Caco-2 (cell line): ENCODE results near the gene ELFN1. TPM values are rescaled to one million over a fixed set of nuclear protein-coding genes. Genes with fewer than 3 reads are reported as not detected.

Experiments used
- BruUV-seq: library from RNA; stranded (reverse); fragments of 400-500 nt; replicated peaks from 2 replicates; lab custom pipeline; 2021; lab: Mats Ljungman, UMichigan
- CTCF ChIA-PET: fragments of 300-600 bp; sonication (Branson Sonifier 250); formaldehyde crosslinking; loops from one replicate; lab custom pipeline; 2022; ENCODE audit warnings: antibody characterized with exemption; lab: Charles Lee
- POLR2A ChIA-PET: fragments of 300-600 bp; sonication (Branson Sonifier 250); formaldehyde crosslinking; loops from one replicate; lab custom pipeline; 2022; ENCODE audit warnings: antibody characterized with exemption; lab: Charles Lee
- DNase-seq, 2 experiments: peaks; one replicate each; pipeline versions ENCODE4 v3.0.0 to v3.0.0-alpha.2; 2020 to 2022
- H3K27me3 ChIP-seq: replicated peaks from 2 replicates; pipeline ENCODE4 v1.6.0; 2011; ENCODE audit warnings: low read length; ENCODE audit not compliant: control insufficient read depth, insufficient read depth
- H3K36me3 ChIP-seq: 2 replicates; pipeline ENCODE4 v1.5.1; 2011; ENCODE audit warnings: low read length; ENCODE audit not compliant: control insufficient read depth, insufficient read depth
- H3K4me1 ChIP-seq: fragments of 250-450 bp; sonication (Bioruptor Pico); 2 replicates; pipeline ENCODE4 v1.5.1; 2020; ENCODE audit warnings: mild to moderate bottlenecking
- H3K4me3 ChIP-seq: 2 replicates; pipeline ENCODE4 v1.5.1; 2011; ENCODE audit warnings: low read depth, mild to moderate bottlenecking, control low read depth, low read length
- H3K9me3 ChIP-seq: fragments of 250-450 bp; sonication (Bioruptor Pico); 2 replicates; pipeline ENCODE4 v1.5.1; 2020; ENCODE audit warnings: mild to moderate bottlenecking, moderate library complexity
- H3K27ac Mint-ChIP-seq: one replicate; pipeline ENCODE4 v1.8.0; 2022; ENCODE audit warnings: mixed read lengths; ENCODE audit not compliant: unreplicated experiment
- H3K27me3 Mint-ChIP-seq: one replicate; pipeline ENCODE4 v1.8.0; 2022; ENCODE audit warnings: mixed read lengths; ENCODE audit not compliant: insufficient read depth, unreplicated experiment
- H3K36me3 Mint-ChIP-seq: one replicate; pipeline ENCODE4 v1.8.0; 2022; ENCODE audit warnings: mild to moderate bottlenecking, mixed read lengths; ENCODE audit not compliant: insufficient read depth, unreplicated experiment
- H3K4me1 Mint-ChIP-seq: one replicate; pipeline ENCODE4 v1.8.0; 2022; ENCODE audit warnings: low read depth, mixed read lengths; ENCODE audit not compliant: unreplicated experiment
- H3K4me3 Mint-ChIP-seq: one replicate; pipeline ENCODE4 v1.8.0; 2022; ENCODE audit warnings: mild to moderate bottlenecking, moderate library complexity, mixed read lengths; ENCODE audit not compliant: unreplicated experiment
- H3K9me3 Mint-ChIP-seq: one replicate; pipeline ENCODE4 v1.8.0; 2022; ENCODE audit warnings: mixed read lengths; ENCODE audit not compliant: unreplicated experiment
- CTCF ChIP-seq, 2 experiments: fragments of 200-600 bp in 1 of 2; IDR thresholded peaks; 1 replicate in 1 of 2; 2 replicates in 1 of 2; pipeline versions ENCODE4 v1.5.1 to v1.8.0; 2011 to 2022; ENCODE audit warnings: antibody characterized with exemption in 1 of 2, control low read depth in 1 of 2, inconsistent platforms in 1 of 2, low read depth in 1 of 2, low read length in 1 of 2, mild to moderate bottlenecking in 1 of 2, moderate library complexity in 1 of 2; ENCODE audit not compliant: insufficient read depth in 1 of 2, severe bottlenecking in 1 of 2, unreplicated experiment in 1 of 2
- intact Hi-C: fragments of 100-400 bp; cut with micrococcal nuclease; formaldehyde crosslinking; loops from one replicate; pipeline ENCODE4 v1.10.0; 2022; ENCODE audit not compliant: unreplicated experiment
- total RNA-seq: library from RNA; stranded (reverse); gene quantifications from 2 replicates; pipeline ENCODE4 v1.2.3, GENCODE V29; 2022

Gene ELFN1
- total RNA-seq, 1 experiment from 2014 or later = 2.3 TPM

GRCh38 chr7:1626769-1627168, 43.3 kb upstream of the ELFN1 start:
- H3K9me3 Mint-ChIP-seq = peaks cover 10% of the 10 kb centered on the region
- H3K27me3 ChIP-seq = no peaks in the 10 kb centered on the region
- peaks cover 7% of the 10 kb centered on the region for H3K27me3 Mint-ChIP-seq
- TF ChIP-seq CTCF (IDR thresholded peaks at IDR 0.05; ENCODE audit: insufficient read depth in 1 of 2, low read depth in 1 of 2, low read length in 1 of 2, severe bottlenecking in 1 of 2, unreplicated experiment in 1 of 2) = no peak
- no TSS peak for BruUV-seq
- H3K4me3 ChIP-seq = no peak overlapping the region
- 0 out of 2 replicates have a peak, but pooled peaks cover 3% of the 10 kb centered on the region for H3K9me3 ChIP-seq
- H3K36me3 ChIP-seq = no peaks in the 10 kb centered on the region
- ChIA-PET POLR2A (no interaction called here), CTCF (no interaction called here)
- no peak overlapping the region for H3K4me3 Mint-ChIP-seq
- no peaks in the 10 kb centered on the region for H3K36me3 Mint-ChIP-seq
- no peak for DNase-seq
- H3K4me1 Mint-ChIP-seq = no peaks in the 10 kb centered on the region
- no peak overlapping the region for H3K27ac Mint-ChIP-seq
- intact Hi-C loops = no loop called here
- no peaks in the 10 kb centered on the region for H3K4me1 ChIP-seq

DNA sequence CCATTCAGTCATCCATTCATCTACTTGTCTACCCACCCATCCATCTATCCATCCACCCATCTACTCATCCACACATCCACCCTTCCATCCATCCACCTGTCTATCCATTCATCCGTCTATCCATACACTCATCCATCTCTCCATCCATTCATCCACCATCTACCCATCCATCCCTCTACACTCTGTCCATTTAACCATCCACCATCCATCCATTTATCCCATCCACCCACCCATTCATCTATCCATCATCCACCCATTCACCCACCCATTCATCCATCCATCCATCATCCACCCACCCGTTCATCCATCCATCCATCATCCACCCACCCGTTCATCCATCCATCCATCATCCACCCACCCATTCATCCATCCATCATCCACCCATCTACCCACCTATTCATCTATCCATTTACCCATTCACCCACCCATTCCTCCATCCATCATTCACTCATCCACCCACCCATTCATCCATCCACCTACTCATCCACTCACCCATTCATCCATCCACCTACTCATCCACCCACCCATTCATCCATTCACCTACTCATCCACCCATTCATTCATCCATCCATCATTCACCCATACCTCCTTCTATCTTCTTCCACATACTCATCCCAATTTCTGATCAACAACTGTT, 39.3 kb upstream of the ELFN1 start:
- no peak overlapping the region for H3K4me3 ChIP-seq
- ChIA-PET POLR2A (no interaction called here), CTCF (no interaction called here)
- Mint-ChIP-seq H3K36me3 (no peaks in the 10 kb centered on the region), H3K9me3 (peaks cover 10% of the 10 kb centered on the region), H3K4me1 (no peaks in the 10 kb centered on the region), H3K27ac (no peak overlapping the region), H3K4me3 (no peak overlapping the region), H3K27me3 (peaks cover 13% of the 10 kb centered on the region)
- TF ChIP-seq CTCF (IDR thresholded peaks at IDR 0.05; ENCODE audit: insufficient read depth in 1 of 2, low read depth in 1 of 2, low read length in 1 of 2, severe bottlenecking in 1 of 2, unreplicated experiment in 1 of 2) = no peak
- intact Hi-C loops = no loop called here
- no peaks in the 10 kb centered on the region for H3K36me3 ChIP-seq
- no peaks in the 10 kb centered on the region for H3K27me3 ChIP-seq
- no peaks in the 10 kb centered on the region for H3K4me1 ChIP-seq
- BruUV-seq = no TSS peak
- DNase-seq = no peak
- H3K9me3 ChIP-seq = 0 out of 2 replicates have a peak, but pooled peaks cover 3% of the 10 kb centered on the region

- DNase-seq = no peak
- intact Hi-C loops = no loop called here
- ChIA-PET CTCF (interaction anchor here (0.7 kb wide), 1 partner anchor 49 kb away, joined by 5 read pairs; no protein-coding TSS in a partner anchor), POLR2A (no interaction called here)
- no peaks in the 10 kb centered on the region for H3K27me3 ChIP-seq
- H3K4me1 Mint-ChIP-seq = no peaks in the 10 kb centered on the region
- no peak overlapping the region for H3K27ac Mint-ChIP-seq
- peaks cover 12% of the 10 kb centered on the region for H3K27me3 Mint-ChIP-seq
- peaks cover 5% of the 10 kb centered on the region for H3K9me3 Mint-ChIP-seq
- H3K36me3 ChIP-seq = no peaks in the 10 kb centered on the region
- no peaks in the 10 kb centered on the region for H3K4me1 ChIP-seq
- H3K36me3 Mint-ChIP-seq = no peaks in the 10 kb centered on the region
- no peak for TF ChIP-seq CTCF (IDR thresholded peaks at IDR 0.05; ENCODE audit: insufficient read depth in 1 of 2, low read depth in 1 of 2, low read length in 1 of 2, severe bottlenecking in 1 of 2, unreplicated experiment in 1 of 2)
- no TSS peak for BruUV-seq
- H3K9me3 ChIP-seq = 0 out of 2 replicates have a peak, but pooled peaks cover 3% of the 10 kb centered on the region
- no peak overlapping the region for H3K4me3 Mint-ChIP-seq
- H3K4me3 ChIP-seq = no peak overlapping the region
Observed at GRCh38 chr7:1631678-1632077, 38.4 kb upstream of the ELFN1 start.
